GM11168 (cell line): ENCODE measurements around the gene SSH2.

Experiments used
- in situ Hi-C: fragments of 300-500 bp; cut with MboI; formaldehyde crosslinking; loops from one replicate; pipeline ENCODE4 v1.12.0; 2022; ENCODE audit warnings: low sequenced_read_pairs; ENCODE audit not compliant: unreplicated experiment

The SSH2 gene

GRCh38 chr17:29649359-29649758 lies 280.7 kb downstream of the SSH2 start:
- in situ Hi-C loops, result loop anchor here (10.0 to 25.0 kb wide), 2 partner anchors 125 to 288 kb away; partner anchors contain the start of genes EFCAB5 and SSH2

GRCh38 chr17:29648005-29648404 lies 282.0 kb downstream of the SSH2 start:
- in situ Hi-C loops, result loop anchor here (10.0 to 25.0 kb wide), 2 partner anchors 127 to 289 kb away; partner anchors contain the start of genes EFCAB5 and SSH2

GRCh38 chr17:29645515-29646051 lies 284.4 kb downstream of the SSH2 start:
- in situ Hi-C loops, result loop anchor here (10.0 to 25.0 kb wide), 2 partner anchors 129 to 292 kb away; partner anchors contain the start of genes EFCAB5 and SSH2

GRCh38 chr17:29643817-29644160 lies 286.2 kb downstream of the SSH2 start:
- in situ Hi-C loops, result loop anchor here (10.0 to 25.0 kb wide), 2 partner anchors 131 to 294 kb away; partner anchors contain the start of genes EFCAB5 and SSH2

- in situ Hi-C loops, result loop anchor here (10.0 to 25.0 kb wide), 2 partner anchors 133 to 295 kb away; partner anchors contain the start of genes EFCAB5 and SSH2
These were observed 287.8 kb downstream of the SSH2 start for GRCh38 chr17:29642171-29642611.

GRCh38 chr17:29640981-29641642 lies 288.9 kb downstream of the SSH2 start:
- in situ Hi-C loops, result loop anchor here (10.0 to 25.0 kb wide), 2 partner anchors 134 to 296 kb away; partner anchors contain the start of genes EFCAB5 and SSH2

GRCh38 chr17:29640413-29640812 lies 289.6 kb downstream of the SSH2 start:
- in situ Hi-C loops, result loop anchor here (10.0 to 25.0 kb wide), 2 partner anchors 134 to 297 kb away; partner anchors contain the start of genes EFCAB5 and SSH2

GRCh38 chr17:29633886-29634285 lies 296.1 kb downstream of the SSH2 start:
- in situ Hi-C loops, result loop anchor here (25.0 kb wide), 1 partner anchor 303 kb away; the partner anchor contains the start of genes EFCAB5 and SSH2

GRCh38 chr17:29630630-29631193 lies 299.3 kb downstream of the SSH2 start:
- in situ Hi-C loops, result loop anchor here (25.0 kb wide), 1 partner anchor 307 kb away; the partner anchor contains the start of genes EFCAB5 and SSH2

GRCh38 chr17:29629839-29630238 lies 300.2 kb downstream of the SSH2 start:
- in situ Hi-C loops, result loop anchor here (25.0 kb wide), 1 partner anchor 307 kb away; the partner anchor contains the start of genes EFCAB5 and SSH2

GRCh38 chr17:29628644-29629043 lies 301.4 kb downstream of the SSH2 start:
- in situ Hi-C loops, result loop anchor here (25.0 kb wide), 1 partner anchor 309 kb away; the partner anchor contains the start of genes EFCAB5 and SSH2

GRCh38 chr17:29627951-29628350 lies 302.1 kb downstream of the SSH2 start:
- in situ Hi-C loops, result loop anchor here (25.0 kb wide), 1 partner anchor 309 kb away; the partner anchor contains the start of genes EFCAB5 and SSH2

- in situ Hi-C loops, result loop anchor here (25.0 kb wide), 1 partner anchor 312 kb away; the partner anchor contains the start of genes EFCAB5 and SSH2
These were observed 304.8 kb downstream of the SSH2 start for GRCh38 chr17:29625037-29625750.

- in situ Hi-C loops, result no loop called here
These were observed 305.4 kb downstream of the SSH2 start for GRCh38 chr17:29624586-29624985.

- in situ Hi-C loops, result no loop called here
These were observed 306.8 kb downstream of the SSH2 start for GRCh38 chr17:29623283-29623647.

- in situ Hi-C loops, result no loop called here
These were observed 307.4 kb downstream of the SSH2 start, which contains the start of gene CORO6 for GRCh38 chr17:29622337-29623282. Gene CORO6 (minus strand): TSS chr17:29622912. CDS start chr17:29621421, 1,491 bp downstream.

- in situ Hi-C loops, result no loop called here
These were observed 308.3 kb downstream of the SSH2 start for GRCh38 chr17:29621751-29622194.

- in situ Hi-C loops, result no loop called here
These were observed 309.1 kb downstream of the SSH2 start for GRCh38 chr17:29620779-29621500.
